ENCODE data around the gene ZDHHC12.

DNA sequence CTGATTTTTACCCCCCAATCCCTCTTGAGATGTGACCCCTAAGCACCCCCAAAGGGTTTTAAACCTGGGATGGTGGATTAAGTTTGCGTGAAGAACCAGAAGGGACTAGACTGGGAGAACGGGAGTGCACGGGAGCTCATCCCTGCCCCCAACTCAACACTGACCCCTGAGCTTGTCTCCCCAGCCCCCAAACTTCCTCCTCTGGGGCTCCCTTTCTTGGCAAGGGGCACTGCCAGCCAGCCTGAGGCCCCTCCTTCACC is 39.9 kb downstream of the ZDHHC12 start:
- TF ChIP-seq EZH2 (IDR thresholded peaks at IDR 0.05) (no peak), POLR2AphosphoS5 (IDR thresholded peaks at IDR 0.05; ENCODE audit: borderline replicate concordance, low read depth, low read length) (no peak)

All from SK-N-MC (cell line).